Fibroblast of villous mesenchyme (primary cell): ENCODE data around the gene TRIOBP. TPM values are rescaled to one million over a fixed set of nuclear protein-coding genes. Genes with fewer than 3 reads are reported as not detected.

Experiments
- DNase-seq: peaks from one replicate; pipeline ENCODE4 v3.0.0-alpha.2; 2010; ENCODE audit warnings: low read depth
- H3K4me3 ChIP-seq: 2 replicates; pipeline ENCODE4 v1.5.1; 2011; ENCODE audit warnings: low read depth, mild to moderate bottlenecking, low read length
- CTCF ChIP-seq: IDR thresholded peaks from 2 replicates; pipeline ENCODE4 v1.5.1; 2012; ENCODE audit warnings: low read depth, mild to moderate bottlenecking, low read length; ENCODE audit not compliant: insufficient read depth
- total RNA-seq: library from RNA; depleted of rRNA; stranded (reverse); fragments of >200 nt; gene quantifications from 2 replicates; pipeline ENCODE4 v1.2.3, GENCODE V29; 2012

TRIOBP gene
- total RNA-seq, 1 donor = 121 TPM

- peak; percentile 98 for DNase-seq
- peak within 1 kb of the TSS; percentile 81 for H3K4me3 ChIP-seq
- no peak for TF ChIP-seq CTCF
Measured at GRCh38 chr22:37807410-37808293, 110.8 kb downstream of the TRIOBP start, which contains the start of gene GCAT. TSS of gene GCAT (plus strand) at chr22:37807934. CDS start at chr22:37807968, 34 bp downstream.

GRCh38 chr22:37808294-37808657 lies 111.4 kb downstream of the TRIOBP start:
- H3K4me3 ChIP-seq = peak overlapping the region; percentile 81
- peak; percentile 40 for DNase-seq
- TF ChIP-seq CTCF = no peak

GRCh38 chr22:37809672-37810333 lies 113.0 kb downstream of the TRIOBP start:
- no peak overlapping the region for H3K4me3 ChIP-seq
- TF ChIP-seq CTCF = no peak
- DNase-seq = no peak

GRCh38 chr22:37811867-37812266 lies 115.0 kb downstream of the TRIOBP start:
- H3K4me3 ChIP-seq = no peak overlapping the region
- DNase-seq = no peak
- TF ChIP-seq CTCF = no peak

GRCh38 chr22:37812869-37813678 lies 116.2 kb downstream of the TRIOBP start:
- TF ChIP-seq CTCF = no peak
- H3K4me3 ChIP-seq = no peak overlapping the region

GRCh38 chr22:37815593-37815992 lies 118.7 kb downstream of the TRIOBP start:
- no peak for DNase-seq
- H3K4me3 ChIP-seq = no peak overlapping the region
- TF ChIP-seq CTCF = no peak

More at GRCh38 chr22:37812869-37813678, 116.2 kb downstream of the TRIOBP start:
- DNase-seq = no peak
